ENCODE data around the gene SERPINC1. TPM values are rescaled to one million over a fixed set of nuclear protein-coding genes. Genes with fewer than 3 reads are reported as not detected.

SERPINC1 gene
- total RNA-seq, 4 donors from 2014 or later: 1.1 TPM; not detected in 3

DNA sequence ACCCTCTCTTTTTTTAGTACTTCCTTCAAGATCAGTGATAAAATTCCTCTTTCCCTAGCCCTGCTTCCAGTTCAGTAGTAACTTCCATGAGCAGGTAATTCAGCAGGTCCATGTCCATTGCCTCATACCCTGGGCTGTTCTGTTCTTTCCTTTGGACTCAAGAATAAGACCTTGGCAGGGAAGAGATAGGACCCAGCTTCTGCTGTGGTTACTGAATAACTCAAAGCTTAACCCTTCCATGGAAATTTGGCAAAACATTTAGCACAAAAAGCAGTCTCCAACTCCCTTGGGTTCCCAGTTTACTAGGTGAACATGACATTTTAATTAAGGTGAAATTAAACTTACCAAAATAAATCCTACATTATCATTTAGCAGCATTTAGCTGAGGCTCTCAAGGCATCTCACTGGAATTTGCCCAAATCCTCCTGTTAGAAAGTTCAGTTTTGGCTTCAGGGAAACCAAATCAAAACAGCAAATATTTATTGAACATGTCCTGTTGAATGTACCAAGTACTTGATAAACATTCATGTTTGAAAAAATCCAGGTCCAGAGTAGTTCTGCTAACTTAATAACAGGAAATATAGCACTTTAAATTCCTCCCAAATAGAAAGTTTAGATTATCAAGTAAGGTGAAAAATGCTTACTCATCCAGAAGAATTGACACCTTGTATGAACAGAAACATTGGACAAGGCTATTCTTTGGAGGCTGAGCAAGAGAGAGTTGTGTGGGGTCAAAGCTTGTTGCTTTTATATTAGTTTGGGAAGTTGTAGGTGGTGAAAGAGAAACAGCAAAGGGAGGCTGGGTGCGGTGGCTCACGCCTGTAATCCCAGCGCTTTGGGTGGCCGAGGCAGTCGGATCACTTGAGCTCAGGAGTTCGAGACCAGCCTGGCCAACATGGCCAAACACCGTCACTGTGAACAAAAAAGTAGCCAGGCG, 8.4 kb upstream of the SERPINC1 start:
- intact Hi-C loops (cut with DNase I; ENCODE audit: low total_unique reads) (no loop called here), in situ Hi-C loops (cut with MboI; ENCODE audit: low pct_ligation_motif_present in 1 of 4, low pct_unique_long_range_greater_than_20kb in 1 of 4, low sequenced_read_pairs in 3 of 4) (no loop called here)
- TF ChIP-seq POLR2AphosphoS5 (IDR thresholded peaks at IDR 0.05) (no peak), POLR2A (IDR thresholded peaks at IDR 0.05) (no peak), EP300 (IDR thresholded peaks at IDR 0.05; ENCODE audit: low read depth) (no peak)
- TF ChIP-seq, protein P1, sequence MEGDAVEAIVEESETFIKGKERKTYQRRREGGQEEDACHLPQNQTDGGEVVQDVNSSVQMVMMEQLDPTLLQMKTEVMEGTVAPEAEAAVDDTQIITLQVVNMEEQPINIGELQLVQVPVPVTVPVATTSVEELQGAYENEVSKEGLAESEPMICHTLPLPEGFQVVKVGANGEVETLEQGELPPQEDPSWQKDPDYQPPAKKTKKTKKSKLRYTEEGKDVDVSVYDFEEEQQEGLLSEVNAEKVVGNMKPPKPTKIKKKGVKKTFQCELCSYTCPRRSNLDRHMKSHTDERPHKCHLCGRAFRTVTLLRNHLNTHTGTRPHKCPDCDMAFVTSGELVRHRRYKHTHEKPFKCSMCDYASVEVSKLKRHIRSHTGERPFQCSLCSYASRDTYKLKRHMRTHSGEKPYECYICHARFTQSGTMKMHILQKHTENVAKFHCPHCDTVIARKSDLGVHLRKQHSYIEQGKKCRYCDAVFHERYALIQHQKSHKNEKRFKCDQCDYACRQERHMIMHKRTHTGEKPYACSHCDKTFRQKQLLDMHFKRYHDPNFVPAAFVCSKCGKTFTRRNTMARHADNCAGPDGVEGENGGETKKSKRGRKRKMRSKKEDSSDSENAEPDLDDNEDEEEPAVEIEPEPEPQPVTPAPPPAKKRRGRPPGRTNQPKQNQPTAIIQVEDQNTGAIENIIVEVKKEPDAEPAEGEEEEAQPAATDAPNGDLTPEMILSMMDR (IDR thresholded peaks at IDR 0.05): no peak
- DNase-seq: no peak
- H3K4me3 ChIP-seq: no peak overlapping the region
- 89 to 98% methylated on average over 8 of the region's 8 CpGs for WGBS, 2 donors (ENCODE audit: low coverage in 1 of 2)
- no peaks in the 10 kb centered on the region for H3K9me3 ChIP-seq
- no peaks in the 10 kb centered on the region for H3K4me1 ChIP-seq
- H3K27me3 ChIP-seq: no peaks in the 10 kb centered on the region
- no peak overlapping the region for H3K27ac ChIP-seq
- H3K36me3 ChIP-seq: no peaks in the 10 kb centered on the region

DNA sequence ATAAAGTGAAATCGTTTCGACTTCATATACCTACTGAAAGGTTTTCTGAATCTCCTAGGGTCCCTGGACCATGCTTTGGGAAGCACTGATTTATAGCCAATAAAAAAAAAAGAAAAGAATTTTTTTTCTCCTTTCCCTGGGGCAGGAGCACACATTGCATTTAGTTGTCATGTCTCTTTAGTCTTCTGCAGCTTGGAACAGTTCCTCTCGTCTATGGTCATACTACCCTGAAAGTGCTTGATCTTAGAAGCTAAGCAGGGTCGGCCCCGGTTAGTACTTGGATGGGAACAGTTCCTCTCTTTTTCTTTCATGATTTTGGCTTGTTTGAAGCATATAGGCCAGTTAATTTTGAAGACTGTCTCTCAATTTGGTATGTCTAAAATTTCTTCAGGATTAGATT, 3.7 kb upstream of the SERPINC1 start:
- no peaks in the 10 kb centered on the region for H3K36me3 ChIP-seq
- no peaks in the 10 kb centered on the region for H3K9me3 ChIP-seq
- TF ChIP-seq, protein P1 (IDR thresholded peaks at IDR 0.05): no peak
- TF ChIP-seq POLR2AphosphoS5 (IDR thresholded peaks at IDR 0.05): no peak
- no peak for TF ChIP-seq POLR2A (IDR thresholded peaks at IDR 0.05)
- TF ChIP-seq EP300 (IDR thresholded peaks at IDR 0.05; ENCODE audit: low read depth): no peak
- no peaks in the 10 kb centered on the region for H3K4me1 ChIP-seq
- H3K27me3 ChIP-seq: no peaks in the 10 kb centered on the region
- in situ Hi-C loops (cut with MboI; ENCODE audit: low pct_ligation_motif_present in 1 of 4, low pct_unique_long_range_greater_than_20kb in 1 of 4, low sequenced_read_pairs in 3 of 4) (no loop called here), intact Hi-C loops (cut with DNase I; ENCODE audit: low total_unique reads) (no loop called here)
- H3K27ac ChIP-seq: no peak overlapping the region
- DNase-seq: no peak
- H3K4me3 ChIP-seq: no peak overlapping the region
- WGBS, 2 donors (ENCODE audit: low coverage in 1 of 2): 84 to 92% methylated on average over 5 of the region's 5 CpGs

DNA sequence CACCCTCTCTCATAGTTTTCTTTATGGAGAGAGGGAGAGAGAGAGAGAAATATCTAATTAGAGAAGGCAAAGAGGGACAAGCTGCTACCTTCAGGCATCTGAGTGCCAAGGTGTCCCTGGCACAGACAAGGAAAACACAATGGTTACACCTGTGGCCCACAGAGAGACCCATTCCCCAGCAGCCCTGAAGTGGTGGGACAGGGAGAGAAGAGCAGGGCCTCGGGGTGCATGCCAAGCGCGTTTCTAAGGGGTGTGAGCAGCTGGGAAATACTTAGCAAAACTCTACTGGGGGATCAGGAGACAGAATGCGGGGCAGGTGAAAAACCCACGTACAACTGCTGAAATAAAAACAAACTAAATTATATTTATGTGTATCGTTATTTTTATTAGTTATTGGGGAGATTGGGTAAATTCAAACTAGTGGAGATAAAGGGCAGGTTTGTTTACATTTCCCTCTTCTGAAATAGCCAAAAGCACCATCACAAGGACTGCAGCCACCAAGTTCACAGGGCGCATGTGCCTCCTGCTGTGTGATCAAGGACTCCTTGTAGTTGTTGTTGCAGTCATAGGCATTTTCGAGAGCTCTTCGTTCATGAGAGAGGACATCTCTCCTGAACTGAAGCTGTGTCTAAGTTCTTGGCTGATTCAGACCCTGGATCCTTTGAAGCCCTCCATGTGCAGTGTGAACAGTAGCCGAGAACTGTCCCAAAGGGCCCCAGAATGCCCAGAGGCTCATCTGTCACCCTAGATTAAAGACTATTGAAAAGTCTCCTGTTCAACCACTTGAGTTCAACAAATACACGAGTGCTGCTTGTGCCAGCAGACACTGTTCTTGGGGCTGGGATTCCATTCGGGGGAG, 737 bp upstream of the SERPINC1 start:
- no peak for DNase-seq
- Histone ChIP-seq H3K27me3 (no peaks in the 10 kb centered on the region), H3K9me3 (no peaks in the 10 kb centered on the region), H3K27ac (no peak overlapping the region), H3K4me3 (no peak overlapping the region), H3K4me1 (no peaks in the 10 kb centered on the region), H3K36me3 (no peaks in the 10 kb centered on the region)
- TF ChIP-seq POLR2A (IDR thresholded peaks at IDR 0.05) (no peak), EP300 (IDR thresholded peaks at IDR 0.05; ENCODE audit: low read depth) (no peak)
- intact Hi-C loops (cut with DNase I; ENCODE audit: low total_unique reads) (no loop called here), in situ Hi-C loops (cut with MboI; ENCODE audit: low pct_ligation_motif_present in 1 of 4, low pct_unique_long_range_greater_than_20kb in 1 of 4, low sequenced_read_pairs in 3 of 4) (no loop called here)
- 90% methylated on average over 4 to 12 of the region's 12 CpGs for WGBS, 2 donors (ENCODE audit: low coverage in 1 of 2)

DNA sequence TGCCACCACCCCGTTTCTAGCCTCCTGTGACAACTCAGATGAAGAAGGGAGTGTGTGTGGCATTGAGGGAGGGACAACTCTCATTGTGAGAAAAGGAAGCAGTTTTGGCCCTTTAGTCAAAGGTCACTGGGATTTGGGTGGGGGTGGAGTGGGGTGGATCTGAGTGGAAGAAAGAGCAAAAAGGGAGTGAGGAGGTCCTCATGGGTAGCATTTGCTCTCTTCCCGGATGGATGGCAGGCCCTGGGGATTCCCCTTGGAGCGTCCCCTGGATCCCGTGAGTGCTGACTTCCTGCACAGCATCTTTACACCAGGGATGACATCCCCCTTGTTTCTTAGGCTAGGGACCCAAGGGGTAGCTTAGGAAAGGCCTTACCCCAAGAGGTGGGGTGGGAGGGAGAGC, 460 bp downstream of the SERPINC1 start:
- no peaks in the 10 kb centered on the region for H3K4me1 ChIP-seq
- H3K4me3 ChIP-seq: no peak overlapping the region
- 67 to 78% methylated on average over 1 to 4 of the region's 4 CpGs for WGBS, 2 donors (ENCODE audit: low coverage in 1 of 2)
- no peaks in the 10 kb centered on the region for H3K27me3 ChIP-seq
- no peak for TF ChIP-seq EP300 (IDR thresholded peaks at IDR 0.05; ENCODE audit: low read depth)
- no peaks in the 10 kb centered on the region for H3K9me3 ChIP-seq
- H3K27ac ChIP-seq: no peak overlapping the region
- intact Hi-C loops (cut with DNase I; ENCODE audit: low total_unique reads): no loop called here
- H3K36me3 ChIP-seq: no peaks in the 10 kb centered on the region
- in situ Hi-C loops (cut with MboI; ENCODE audit: low pct_ligation_motif_present in 1 of 4, low pct_unique_long_range_greater_than_20kb in 1 of 4, low sequenced_read_pairs in 3 of 4): no loop called here
- no peak for DNase-seq

DNA sequence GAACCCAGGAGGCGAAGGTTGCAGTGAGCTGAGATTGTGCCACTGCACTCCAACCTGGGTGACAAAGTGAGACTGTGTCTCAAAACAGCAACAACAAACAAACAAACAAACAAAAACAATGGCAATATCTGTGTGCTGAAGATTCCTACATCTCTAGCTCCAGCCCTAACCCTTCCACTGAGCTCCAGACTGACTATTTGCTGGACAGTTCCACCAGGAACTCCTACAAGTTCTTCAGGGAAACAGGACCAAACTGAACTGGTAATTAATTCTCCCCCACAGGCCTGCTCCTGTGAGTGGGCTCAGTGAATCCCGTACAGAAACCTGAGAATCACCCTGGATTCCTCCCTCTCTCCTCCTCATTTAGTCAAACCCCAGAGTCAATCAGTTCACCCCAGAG, 1.5 kb downstream of the SERPINC1 start:
- Histone ChIP-seq H3K4me3 (no peak overlapping the region), H3K4me1 (no peaks in the 10 kb centered on the region), H3K27me3 (no peaks in the 10 kb centered on the region), H3K27ac (no peak overlapping the region), H3K36me3 (no peaks in the 10 kb centered on the region), H3K9me3 (no peaks in the 10 kb centered on the region)
- TF ChIP-seq, protein P1 (IDR thresholded peaks at IDR 0.05): no peak
- no peak for TF ChIP-seq EP300 (IDR thresholded peaks at IDR 0.05; ENCODE audit: low read depth)
- no peak for TF ChIP-seq POLR2A (IDR thresholded peaks at IDR 0.05)
- no peak for TF ChIP-seq POLR2AphosphoS5 (IDR thresholded peaks at IDR 0.05)
- WGBS, 2 donors (ENCODE audit: low coverage in 1 of 2): 88 to 93% methylated on average over 2 of the region's 2 CpGs
- in situ Hi-C loops (cut with MboI; ENCODE audit: low pct_ligation_motif_present in 1 of 4, low pct_unique_long_range_greater_than_20kb in 1 of 4, low sequenced_read_pairs in 3 of 4): no loop called here
- intact Hi-C loops (cut with DNase I; ENCODE audit: low total_unique reads): no loop called here
- DNase-seq: no peak

All from transverse colon (tissue), 4 donors.